HG02798 (cell line): Measurements from ENCODE around the gene H2BK1.

Experiments used
- ATAC-seq: cut with Tn5 transposase; IDR thresholded peaks from one replicate; pipeline ENCODE4 v1.9.1; 2021; ENCODE audit warnings: mild to moderate bottlenecking; ENCODE audit not compliant: unreplicated experiment, poor library complexity

Gene H2BK1

GRCh38 chr7:151235091-151235787, 25.0 kb upstream of the H2BK1 start:
- ATAC-seq: no peak

- no peak for ATAC-seq
These were observed 23.5 kb upstream of the H2BK1 start for GRCh38 chr7:151233804-151234203.

GRCh38 chr7:151232917-151233701, 22.8 kb upstream of the H2BK1 start:
- ATAC-seq: peak; percentile 32

GRCh38 chr7:151232091-151232916, 22.0 kb upstream of the H2BK1 start, which contains the start of gene CHPF2:
Gene CHPF2 (plus strand): TSS chr7:151232483. CDS start chr7:151234012, 1,529 bp downstream.
- peak; percentile 96 for ATAC-seq

- ATAC-seq: no peak
These were observed 20.8 kb upstream of the H2BK1 start for GRCh38 chr7:151231080-151231479.

- no peak for ATAC-seq
These were observed 19.0 kb upstream of the H2BK1 start for GRCh38 chr7:151229249-151229648.

- no peak for ATAC-seq
These were observed 18.0 kb upstream of the H2BK1 start for GRCh38 chr7:151228024-151228866.

- ATAC-seq: peak; percentile 100
These were observed 16.8 kb upstream of the H2BK1 start, which contains the start of gene ABCF2 for GRCh38 chr7:151226875-151227782. Gene ABCF2 (minus strand): TSS chr7:151227205. CDS start chr7:151226458, 747 bp downstream.

GRCh38 chr7:151226560-151226874, 16.2 kb upstream of the H2BK1 start:
- no peak for ATAC-seq

GRCh38 chr7:151225948-151226510, 15.7 kb upstream of the H2BK1 start:
- ATAC-seq: no peak

GRCh38 chr7:151223728-151224127, 13.4 kb upstream of the H2BK1 start:
- ATAC-seq: no peak

- no peak for ATAC-seq
These were observed 7.9 kb upstream of the H2BK1 start for GRCh38 chr7:151218170-151218569.

- no peak for ATAC-seq
These were observed 5.1 kb upstream of the H2BK1 start for GRCh38 chr7:151215396-151215795.

GRCh38 chr7:151213826-151214225, 3.5 kb upstream of the H2BK1 start:
- no peak for ATAC-seq

GRCh38 chr7:151212626-151213025, 2.3 kb upstream of the H2BK1 start:
- no peak for ATAC-seq

GRCh38 chr7:151211155-151211772, 976 bp upstream of the H2BK1 start:
- no peak for ATAC-seq

- no peak for ATAC-seq
These were observed 700 bp downstream of the H2BK1 start for GRCh38 chr7:151209588-151209987.

GRCh38 chr7:151208253-151208862, 1.9 kb downstream of the H2BK1 start:
- ATAC-seq: no peak
